ENCODE data around the gene LIME1. TPM values are rescaled to one million over a fixed set of nuclear protein-coding genes. Genes with fewer than 3 reads are reported as not detected.

The LIME1 gene
- polyA plus RNA-seq, 3 donors = 0.39 to 8.8 (median 0.62) TPM

- Mint-ChIP-seq H3K4me3 (no peak overlapping the region), H3K27ac (no peak overlapping the region), H3K9me3 (no peaks in the 10 kb centered on the region), H3K27me3 (ENCODE audit: low read depth in 3 of 3) (peaks cover 3 to 20% (median 3%) of the 10 kb centered on the region in 3 donors), H3K36me3 (peaks cover 21 to 31% of the 10 kb centered on the region in 2 donors), H3K4me1 (peaks cover 15% of the 10 kb centered on the region)
- H3K4me1 ChIP-seq (ENCODE audit: control insufficient read depth in 1 of 2, insufficient read depth in 2 of 2, low read length in 2 of 2) = peaks cover 14 to 16% of the 10 kb centered on the region in 2 donors
- no peak overlapping the region for H3K27ac ChIP-seq (ENCODE audit: low read depth in 1 of 2, low read length in 2 of 2)
- H3K9me3 ChIP-seq (replicated peaks in 1 of 2; ENCODE audit: control insufficient read depth in 1 of 2, insufficient read depth in 1 of 2, low read length in 2 of 2) = no peaks in the 10 kb centered on the region
- peaks cover 63% of the 10 kb centered on the region for H4K20me1 ChIP-seq (ENCODE audit: insufficient read depth, low read length)
- DNase-seq = no peak
- WGBS (ENCODE audit: insufficient coverage) = 89% methylated on average over 3 of the region's 5 CpGs
- H3K27me3 ChIP-seq (ENCODE audit: control insufficient read depth in 2 of 2, insufficient read depth in 2 of 2, low read length in 2 of 2) = peaks cover 0 to 12% of the 10 kb centered on the region in 2 donors
- no peak overlapping the region for H3K4me2 ChIP-seq (replicated peaks; ENCODE audit: extremely low read depth, low read length, poor library complexity, severe bottlenecking)
- no peak overlapping the region for H2AFZ ChIP-seq (ENCODE audit: insufficient read depth, low read depth, low read length, poor library complexity, severe bottlenecking)
- TF ChIP-seq CTCF (IDR thresholded peaks at IDR 0.05) = no peak
- peaks cover 22 to 23% of the 10 kb centered on the region in 2 donors for H3K36me3 ChIP-seq (replicated peaks in 1 of 2; ENCODE audit: control insufficient read depth in 1 of 2, insufficient read depth in 2 of 2, low read length in 2 of 2)
- H3K4me3 ChIP-seq (replicated peaks in 1 of 3; ENCODE audit: low read depth in 2 of 3, low read length in 3 of 3) = no peak overlapping the region
- H3K79me2 ChIP-seq (ENCODE audit: insufficient read depth, low read length) = peaks cover 10% of the 10 kb centered on the region
- intact Hi-C loops (cut with micrococcal nuclease) = no loop called here
- H3K9ac ChIP-seq (ENCODE audit: insufficient read depth, low read length, poor library complexity, severe bottlenecking) = no peak overlapping the region
These were observed 35.5 kb upstream of the LIME1 start for GRCh38 chr20:63701051-63701328.

GRCh38 chr20:63701329-63702035 is 35.0 kb upstream of the LIME1 start:
- peaks cover 63% of the 10 kb centered on the region for H4K20me1 ChIP-seq (ENCODE audit: insufficient read depth, low read length)
- H3K4me2 ChIP-seq (replicated peaks; ENCODE audit: extremely low read depth, low read length, poor library complexity, severe bottlenecking) = no peak overlapping the region
- H3K79me2 ChIP-seq (ENCODE audit: insufficient read depth, low read length) = peaks cover 14% of the 10 kb centered on the region
- no peak overlapping the region for H3K4me3 Mint-ChIP-seq
- no peak for TF ChIP-seq CTCF (IDR thresholded peaks at IDR 0.05)
- H3K36me3 Mint-ChIP-seq = peaks cover 22 to 36% of the 10 kb centered on the region in 2 donors
- 90% methylated on average over 11 of the region's 14 CpGs for WGBS (ENCODE audit: insufficient coverage)
- peaks cover 27% of the 10 kb centered on the region in 2 donors for H3K36me3 ChIP-seq (replicated peaks in 1 of 2; ENCODE audit: control insufficient read depth in 1 of 2, insufficient read depth in 2 of 2, low read length in 2 of 2)
- no peak overlapping the region for H2AFZ ChIP-seq (ENCODE audit: insufficient read depth, low read depth, low read length, poor library complexity, severe bottlenecking)
- no peaks in the 10 kb centered on the region for H3K9me3 ChIP-seq (replicated peaks in 1 of 2; ENCODE audit: control insufficient read depth in 1 of 2, insufficient read depth in 1 of 2, low read length in 2 of 2)
- peaks cover 3 to 15% (median 3%) of the 10 kb centered on the region in 3 donors for H3K27me3 Mint-ChIP-seq (ENCODE audit: low read depth in 3 of 3)
- peaks cover 0 to 11% of the 10 kb centered on the region in 2 donors for H3K27me3 ChIP-seq (ENCODE audit: control insufficient read depth in 2 of 2, insufficient read depth in 2 of 2, low read length in 2 of 2)
- H3K4me1 Mint-ChIP-seq = peaks cover 13% of the 10 kb centered on the region
- no peaks in the 10 kb centered on the region for H3K9me3 Mint-ChIP-seq
- no peak for DNase-seq
- H3K27ac ChIP-seq (ENCODE audit: low read depth in 1 of 2, low read length in 2 of 2) = no peak overlapping the region
- no peak overlapping the region for H3K27ac Mint-ChIP-seq
- H3K9ac ChIP-seq (ENCODE audit: insufficient read depth, low read length, poor library complexity, severe bottlenecking) = no peak overlapping the region
- H3K4me3 ChIP-seq (replicated peaks in 1 of 3; ENCODE audit: low read depth in 2 of 3, low read length in 3 of 3) = no peak overlapping the region
- intact Hi-C loops (cut with micrococcal nuclease) = no loop called here
- peaks cover 13 to 14% of the 10 kb centered on the region in 2 donors for H3K4me1 ChIP-seq (ENCODE audit: control insufficient read depth in 1 of 2, insufficient read depth in 2 of 2, low read length in 2 of 2)
